OCI-LY3 (cell line): ENCODE data around the gene SLC2A4RG.

Source experiments
- EZH2phosphoT487 ChIP-seq: fragments of 200-600 bp; shearing (Covaris generic); IDR thresholded peaks from 2 replicates; pipeline ENCODE4 v1.6.1; 2018; ENCODE audit warnings: antibody characterized with exemption, mixed run types, low read depth
- TF ChIP-seq, protein P1 (sequence below): fragments of 200-600, 300-600 bp; sonication (generic); IDR thresholded peaks from 2 replicates; pipeline ENCODE4 v1.5.1; 2014; ENCODE audit warnings: antibody characterized with exemption, low read length, low read depth

DNA sequence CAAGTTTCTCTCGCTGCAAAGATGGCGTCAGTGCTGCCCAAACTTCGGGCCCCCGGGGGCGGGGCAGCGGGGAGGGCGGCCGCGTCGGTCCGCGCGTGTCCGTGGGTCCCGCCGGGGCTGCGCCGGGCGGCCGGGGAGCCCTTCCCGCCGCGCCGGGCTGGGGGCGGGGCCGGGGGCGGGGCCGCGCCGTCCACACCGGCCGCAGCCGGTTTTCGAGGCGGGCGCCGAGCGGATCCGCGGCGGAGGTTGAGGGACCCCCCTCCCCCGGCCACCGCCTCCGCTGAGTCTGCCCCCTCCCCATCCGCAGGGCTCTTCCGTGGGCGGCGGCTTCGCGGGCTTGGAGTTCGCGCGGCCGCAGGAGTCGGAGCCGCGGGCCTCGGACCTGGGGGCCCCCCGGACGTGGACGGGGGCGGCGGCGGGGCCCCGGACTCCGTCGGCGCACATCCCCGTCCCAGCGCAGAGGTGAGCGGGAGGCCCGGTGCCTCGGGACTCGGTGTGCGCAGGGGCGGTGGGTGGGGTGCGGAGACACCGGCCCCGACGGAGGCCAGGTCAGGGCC lies 572 bp downstream of the SLC2A4RG start:
- TF ChIP-seq, protein P1, sequence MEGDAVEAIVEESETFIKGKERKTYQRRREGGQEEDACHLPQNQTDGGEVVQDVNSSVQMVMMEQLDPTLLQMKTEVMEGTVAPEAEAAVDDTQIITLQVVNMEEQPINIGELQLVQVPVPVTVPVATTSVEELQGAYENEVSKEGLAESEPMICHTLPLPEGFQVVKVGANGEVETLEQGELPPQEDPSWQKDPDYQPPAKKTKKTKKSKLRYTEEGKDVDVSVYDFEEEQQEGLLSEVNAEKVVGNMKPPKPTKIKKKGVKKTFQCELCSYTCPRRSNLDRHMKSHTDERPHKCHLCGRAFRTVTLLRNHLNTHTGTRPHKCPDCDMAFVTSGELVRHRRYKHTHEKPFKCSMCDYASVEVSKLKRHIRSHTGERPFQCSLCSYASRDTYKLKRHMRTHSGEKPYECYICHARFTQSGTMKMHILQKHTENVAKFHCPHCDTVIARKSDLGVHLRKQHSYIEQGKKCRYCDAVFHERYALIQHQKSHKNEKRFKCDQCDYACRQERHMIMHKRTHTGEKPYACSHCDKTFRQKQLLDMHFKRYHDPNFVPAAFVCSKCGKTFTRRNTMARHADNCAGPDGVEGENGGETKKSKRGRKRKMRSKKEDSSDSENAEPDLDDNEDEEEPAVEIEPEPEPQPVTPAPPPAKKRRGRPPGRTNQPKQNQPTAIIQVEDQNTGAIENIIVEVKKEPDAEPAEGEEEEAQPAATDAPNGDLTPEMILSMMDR, result no peak
- no peak for TF ChIP-seq EZH2phosphoT487
